ENCODE data around the gene MSANTD7. TPM values are rescaled to one million over a fixed set of nuclear protein-coding genes. Genes with fewer than 3 reads are reported as not detected.

Gene MSANTD7
- total RNA-seq, 2 experiments from 2014 or later, result 26.2 to 26.9 TPM

DNA sequence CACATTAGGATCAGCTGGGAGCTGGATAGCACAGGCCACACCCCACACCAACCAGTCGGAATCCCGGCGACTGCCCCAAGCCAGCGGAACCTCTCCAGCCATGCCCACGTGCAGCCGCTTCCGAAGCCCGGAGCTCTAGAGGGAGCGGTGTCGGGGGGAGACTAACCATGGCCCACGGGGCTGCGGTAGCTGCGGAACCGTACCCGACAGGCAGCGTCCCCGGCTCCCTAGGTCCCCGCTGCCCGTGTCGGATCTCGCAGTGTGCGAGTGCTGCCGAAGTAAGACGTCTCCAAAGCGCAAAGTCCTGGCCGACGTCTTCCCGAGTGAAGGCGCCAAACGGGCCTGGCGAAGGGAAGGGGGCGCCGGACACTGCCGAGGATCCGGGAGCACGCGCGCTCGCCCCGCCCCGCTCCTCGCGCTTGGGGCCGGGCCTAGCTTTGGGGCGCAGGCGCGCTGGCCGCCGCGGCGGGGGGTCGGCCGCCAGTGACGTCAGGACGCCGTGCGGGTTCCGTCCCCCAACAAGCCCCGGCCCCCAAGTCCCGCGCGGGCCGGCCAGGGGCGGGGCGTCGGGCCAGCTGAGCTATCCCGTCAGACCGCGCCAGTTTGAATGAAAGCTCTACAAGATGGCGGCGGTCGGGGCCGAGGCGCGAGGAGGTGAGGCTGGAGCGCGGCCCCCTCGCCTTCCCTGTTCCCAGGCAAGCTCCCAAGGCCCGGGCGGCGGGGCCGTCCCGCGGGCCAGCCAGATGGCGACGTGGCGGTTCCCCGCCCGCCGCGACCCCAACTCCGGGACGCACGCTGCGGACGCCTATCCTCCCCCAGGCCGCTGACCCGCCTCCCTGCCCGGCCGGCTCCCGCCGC lies 40.4 kb downstream of the MSANTD7 start, which contains the start of gene SUV39H2:
SUV39H2 (plus strand) TSS at position 601 of the 858 bp plus-strand sequence; CDS start at position 624, 23 bp downstream.
- H3K27me3 Mint-ChIP-seq, result no peaks in the 10 kb centered on the region
- TF ChIP-seq, protein P1, sequence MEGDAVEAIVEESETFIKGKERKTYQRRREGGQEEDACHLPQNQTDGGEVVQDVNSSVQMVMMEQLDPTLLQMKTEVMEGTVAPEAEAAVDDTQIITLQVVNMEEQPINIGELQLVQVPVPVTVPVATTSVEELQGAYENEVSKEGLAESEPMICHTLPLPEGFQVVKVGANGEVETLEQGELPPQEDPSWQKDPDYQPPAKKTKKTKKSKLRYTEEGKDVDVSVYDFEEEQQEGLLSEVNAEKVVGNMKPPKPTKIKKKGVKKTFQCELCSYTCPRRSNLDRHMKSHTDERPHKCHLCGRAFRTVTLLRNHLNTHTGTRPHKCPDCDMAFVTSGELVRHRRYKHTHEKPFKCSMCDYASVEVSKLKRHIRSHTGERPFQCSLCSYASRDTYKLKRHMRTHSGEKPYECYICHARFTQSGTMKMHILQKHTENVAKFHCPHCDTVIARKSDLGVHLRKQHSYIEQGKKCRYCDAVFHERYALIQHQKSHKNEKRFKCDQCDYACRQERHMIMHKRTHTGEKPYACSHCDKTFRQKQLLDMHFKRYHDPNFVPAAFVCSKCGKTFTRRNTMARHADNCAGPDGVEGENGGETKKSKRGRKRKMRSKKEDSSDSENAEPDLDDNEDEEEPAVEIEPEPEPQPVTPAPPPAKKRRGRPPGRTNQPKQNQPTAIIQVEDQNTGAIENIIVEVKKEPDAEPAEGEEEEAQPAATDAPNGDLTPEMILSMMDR (IDR thresholded peaks at IDR 0.05), result no peak
- no peaks in the 10 kb centered on the region for H3K9me3 Mint-ChIP-seq
- Histone ChIP-seq H3K27me3 (ENCODE audit: control insufficient read depth in 1 of 2, insufficient read depth in 2 of 2, low read length in 2 of 2) (no peaks in the 10 kb centered on the region), H3K9me3 (ENCODE audit: control insufficient read depth in 1 of 2, insufficient read depth in 1 of 2, low read length in 2 of 2) (no peaks in the 10 kb centered on the region), H3K36me3 (ENCODE audit: insufficient read depth, low read length) (no peaks in the 10 kb centered on the region), H3K4me3 (ENCODE audit: low read length) (peak within 1 kb of the TSS; percentile 95), H3K4me1 (ENCODE audit: insufficient read depth, low read length) (peaks cover 16% of the 10 kb centered on the region), H3K27ac (ENCODE audit: low read depth in 1 of 2, low read length in 2 of 2) (peak within 1 kb of the TSS; percentile 39 to 53)
- peak within 1 kb of the TSS; percentile 96 for H3K4me3 Mint-ChIP-seq
- ATAC-seq (ENCODE audit: poor library complexity) (peak; percentile 78), DNase-seq (peak; percentile 74 to 97 (median 90))
- H3K4me1 Mint-ChIP-seq (ENCODE audit: low read depth), result peaks cover 48% of the 10 kb centered on the region
- ChIA-PET POLR2A (interaction anchor here (0.6 to 3.6 kb wide), 18 partner anchors 12 to 495 kb away, joined by 3 to 63 read pairs (median 4); partner anchors contain the start of genes CDNF, DCLRE1C, HSPA14 and MEIG1), CTCF (interaction anchor here (0.5 to 1.8 kb wide), 4 partner anchors 11 to 1219 kb away, joined by 3 to 5 read pairs (median 4); no protein-coding TSS in a partner anchor)
- H3K27ac Mint-ChIP-seq, result peak within 1 kb of the TSS; percentile 88
- H3K36me3 Mint-ChIP-seq (ENCODE audit: low read depth), result peaks cover 11% of the 10 kb centered on the region
- intact Hi-C loops (cut with DNase I, micrococcal nuclease), result loop anchor here (1.0 to 5.0 kb wide), 5 partner anchors 26 to 218 kb away; partner anchors contain the start of genes DCLRE1C (in 1 of the 2), MEIG1 (in 1 of the 2) and RPP38 (in 1 of the 2)

DNA sequence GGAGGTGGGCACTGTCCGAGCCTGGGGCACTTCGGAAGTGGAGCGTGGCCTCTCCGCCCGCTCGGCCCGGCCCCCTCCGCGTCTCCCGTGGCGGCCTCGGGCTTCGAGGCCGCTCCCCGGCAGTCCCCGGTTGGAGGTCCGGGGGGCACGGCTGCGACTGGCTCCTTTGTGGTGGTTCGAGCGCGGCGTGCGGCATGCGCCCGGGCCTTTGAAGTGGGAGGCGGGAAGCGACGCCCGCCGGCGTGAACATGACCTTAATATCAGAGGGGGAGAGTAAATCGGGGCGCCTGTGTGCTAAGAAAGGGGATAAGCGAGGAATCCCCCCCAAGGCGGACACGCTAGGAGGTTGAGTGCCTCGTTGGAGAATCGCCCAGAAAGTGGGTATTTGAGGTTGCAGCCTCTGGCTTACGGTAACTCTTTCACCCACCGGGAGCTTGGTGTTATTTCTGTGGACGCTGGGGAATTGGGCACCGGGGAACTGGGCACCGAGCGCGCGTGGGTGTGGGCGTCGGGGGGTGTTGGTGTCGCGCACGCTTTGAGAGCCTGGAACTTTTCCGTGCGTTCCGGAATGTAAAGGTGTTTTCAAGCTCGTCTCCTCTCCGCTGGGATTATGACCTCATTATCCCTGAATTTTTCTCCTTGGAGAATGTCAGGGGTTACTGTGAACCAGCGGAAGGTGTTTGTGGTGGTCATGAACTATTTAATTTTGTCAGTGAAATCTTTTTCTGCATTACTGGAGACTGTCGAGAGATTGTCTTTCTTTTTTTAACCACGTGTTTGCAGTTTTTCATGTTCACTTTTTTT lies 41.2 kb downstream of the MSANTD7 start:
- intact Hi-C loops (cut with DNase I, micrococcal nuclease), result loop anchor here (1.0 to 5.0 kb wide), 5 partner anchors 25 to 217 kb away; partner anchors contain the start of genes DCLRE1C (in 1 of the 2), MEIG1 (in 1 of the 2) and RPP38 (in 1 of the 2)
- H3K36me3 ChIP-seq (ENCODE audit: insufficient read depth, low read length), result no peaks in the 10 kb centered on the region
- H3K4me1 Mint-ChIP-seq (ENCODE audit: low read depth), result peaks cover 48% of the 10 kb centered on the region
- H3K36me3 Mint-ChIP-seq (ENCODE audit: low read depth), result peaks cover 11% of the 10 kb centered on the region
- no peaks in the 10 kb centered on the region for H3K27me3 Mint-ChIP-seq
- H3K9me3 ChIP-seq (ENCODE audit: control insufficient read depth in 1 of 2, insufficient read depth in 1 of 2, low read length in 2 of 2), result no peaks in the 10 kb centered on the region
- H3K27ac Mint-ChIP-seq, result peak overlapping the region; percentile 88
- H3K4me3 ChIP-seq (ENCODE audit: low read length), result peak overlapping the region; percentile 95
- H3K4me1 ChIP-seq (ENCODE audit: insufficient read depth, low read length), result peaks cover 16% of the 10 kb centered on the region
- ChIA-PET CTCF (interaction anchor here (0.5 to 1.8 kb wide), 3 partner anchors 10 to 348 kb away, joined by 3 to 5 read pairs (median 5); no protein-coding TSS in a partner anchor), POLR2A (interaction anchor here (0.7 to 3.6 kb wide), 15 partner anchors 12 to 351 kb away, joined by 3 to 63 read pairs (median 4); partner anchors contain the start of genes CDNF, DCLRE1C, HSPA14 and MEIG1)
- peak overlapping the region; percentile 91 for H3K4me3 Mint-ChIP-seq
- H3K27ac ChIP-seq (ENCODE audit: low read depth in 1 of 2, low read length in 2 of 2), result peak overlapping the region in 1 of 2 donors; percentile 35
- TF ChIP-seq, protein P1 (IDR thresholded peaks at IDR 0.05), result no peak
- no peaks in the 10 kb centered on the region for H3K9me3 Mint-ChIP-seq
- no peaks in the 10 kb centered on the region for H3K27me3 ChIP-seq (ENCODE audit: control insufficient read depth in 1 of 2, insufficient read depth in 2 of 2, low read length in 2 of 2)
- ATAC-seq (ENCODE audit: poor library complexity) (peak; percentile 12), DNase-seq (peak in 11 of 14 experiments; percentile 3 to 67 (median 20))

DNA sequence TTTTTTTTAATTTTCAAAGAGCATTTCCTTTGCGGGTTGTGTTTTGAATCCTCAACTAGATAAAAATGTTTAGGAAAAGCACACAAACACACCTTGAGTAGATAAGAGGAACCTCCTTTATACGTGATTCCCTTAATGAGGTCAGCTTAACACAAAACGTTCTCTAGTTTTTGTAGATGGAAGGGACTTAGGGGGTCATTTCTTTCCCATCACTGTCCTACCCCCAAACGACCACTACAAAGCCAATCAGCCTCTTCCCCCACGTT lies 41.8 kb downstream of the MSANTD7 start:
- Mint-ChIP-seq H3K36me3 (ENCODE audit: low read depth) (peaks cover 11% of the 10 kb centered on the region), H3K4me1 (ENCODE audit: low read depth) (peaks cover 48% of the 10 kb centered on the region), H3K27ac (peak overlapping the region; percentile 88), H3K4me3 (peak overlapping the region; percentile 91), H3K27me3 (no peaks in the 10 kb centered on the region), H3K9me3 (no peaks in the 10 kb centered on the region)
- Histone ChIP-seq H3K4me1 (ENCODE audit: insufficient read depth, low read length) (peaks cover 16% of the 10 kb centered on the region), H3K4me3 (ENCODE audit: low read length) (peak overlapping the region; percentile 95), H3K9me3 (ENCODE audit: control insufficient read depth in 1 of 2, insufficient read depth in 1 of 2, low read length in 2 of 2) (no peaks in the 10 kb centered on the region), H3K36me3 (ENCODE audit: insufficient read depth, low read length) (no peaks in the 10 kb centered on the region), H3K27ac (ENCODE audit: low read depth in 1 of 2, low read length in 2 of 2) (no peak overlapping the region), H3K27me3 (ENCODE audit: control insufficient read depth in 1 of 2, insufficient read depth in 2 of 2, low read length in 2 of 2) (no peaks in the 10 kb centered on the region)
- ATAC-seq (ENCODE audit: poor library complexity), result no peak
- TF ChIP-seq, protein P1 (IDR thresholded peaks at IDR 0.05), result no peak
- ChIA-PET POLR2A (interaction anchor here (0.7 to 3.6 kb wide), 4 partner anchors 27 to 79 kb away, joined by 3 to 63 read pairs (median 4); partner anchors contain the start of genes CDNF, DCLRE1C, HSPA14 and MEIG1), CTCF (no interaction called here)
- DNase-seq, result no peak
- intact Hi-C loops (cut with DNase I, micrococcal nuclease), result loop anchor here (1.0 to 5.0 kb wide), 5 partner anchors 25 to 217 kb away; partner anchors contain the start of genes DCLRE1C (in 1 of the 2), MEIG1 (in 1 of the 2) and RPP38 (in 1 of the 2)

Measured in CD4-positive, alpha-beta T cell (primary cell).